ENCODE data around the gene CCNH. TPM values are rescaled to one million over a fixed set of nuclear protein-coding genes. Genes with fewer than 3 reads are reported as not detected.

The CCNH gene
- total and polyA plus RNA-seq, 2 experiments from 2014 or later, result 74.4 to 80.2 TPM

- no peak overlapping the region for H2AFZ ChIP-seq
- no peak overlapping the region for H3K4me3 Mint-ChIP-seq
- TF ChIP-seq EZH2 (IDR thresholded peaks at IDR 0.05; ENCODE audit: low read depth, unreplicated experiment) (no peak), ZNF331 (CRISPR knock-in tag; IDR thresholded peaks at IDR 0.05; ENCODE audit: low read depth) (no peak), ZNF114 (CRISPR knock-in tag; IDR thresholded peaks at IDR 0.05) (no peak), CREB1 (CRISPR knock-in tag; IDR thresholded peaks at IDR 0.05; ENCODE audit: low read depth) (no peak), CTCF (conservative IDR thresholded peaks at IDR 0.05; ENCODE audit: low read depth in 2 of 2) (no peak), JUNB (IDR thresholded peaks at IDR 0.05; ENCODE audit: unreplicated experiment) (no peak), REST (IDR thresholded peaks at IDR 0.05; ENCODE audit: unreplicated experiment) (no peak)
- no peak overlapping the region for H3K27ac ChIP-seq (ENCODE audit: low read depth)
- H3K4me2 ChIP-seq, result no peak overlapping the region
- H3K27ac Mint-ChIP-seq, result no peak overlapping the region
- H3K4me3 ChIP-seq, result no peak overlapping the region
- H3K4me1 ChIP-seq (ENCODE audit: insufficient read depth), result peaks cover 14% of the 10 kb centered on the region; the same call in 1 of the 2 replicates
- H3K4me1 Mint-ChIP-seq, result peaks cover 13% of the 10 kb centered on the region; the same call in 2 of the 3 replicates
- no peak for ATAC-seq
- H3K79me2 ChIP-seq (replicated peaks; ENCODE audit: insufficient read depth), result no peaks in the 10 kb centered on the region
- no peaks in the 10 kb centered on the region for H3F3A ChIP-seq (replicated peaks; ENCODE audit: low read depth)
- no peaks in the 10 kb centered on the region for H3K36me3 ChIP-seq (ENCODE audit: insufficient read depth)
- no peaks in the 10 kb centered on the region for H3K9me3 Mint-ChIP-seq
- H3K9me2 ChIP-seq (ENCODE audit: insufficient read depth), result no peaks in the 10 kb centered on the region
- DNase-seq (ENCODE audit: low spot score), result no peak
- no peaks in the 10 kb centered on the region for H4K20me1 ChIP-seq (replicated peaks; ENCODE audit: insufficient read depth)
- no peaks in the 10 kb centered on the region for H3K27me3 Mint-ChIP-seq (ENCODE audit: insufficient read depth, low read depth, poor library complexity)
- no peaks in the 10 kb centered on the region for H3K27me3 ChIP-seq (ENCODE audit: insufficient read depth)
- H3K36me3 Mint-ChIP-seq (ENCODE audit: low read depth), result no peaks in the 10 kb centered on the region
These were observed 44.1 kb downstream of the CCNH start for GRCh38 chr5:87368601-87369000.

- Histone ChIP-seq H3F3A (replicated peaks; ENCODE audit: low read depth) (no peaks in the 10 kb centered on the region), H3K27me3 (ENCODE audit: insufficient read depth) (no peaks in the 10 kb centered on the region), H3K9me2 (ENCODE audit: insufficient read depth) (no peaks in the 10 kb centered on the region), H3K79me2 (replicated peaks; ENCODE audit: insufficient read depth) (no peaks in the 10 kb centered on the region), H4K20me1 (replicated peaks; ENCODE audit: insufficient read depth) (no peaks in the 10 kb centered on the region), H3K36me3 (ENCODE audit: insufficient read depth) (no peaks in the 10 kb centered on the region), H3K4me1 (ENCODE audit: insufficient read depth) (peaks cover 18% of the 10 kb centered on the region; the same call in 1 of the 2 replicates), H3K27ac (ENCODE audit: low read depth) (no peak overlapping the region), H3K4me2 (no peak overlapping the region), H3K4me3 (no peak overlapping the region), H2AFZ (no peak overlapping the region)
- no peaks in the 10 kb centered on the region for H3K9me3 Mint-ChIP-seq
- ATAC-seq, result no peak
- no peaks in the 10 kb centered on the region for H3K27me3 Mint-ChIP-seq (ENCODE audit: insufficient read depth, low read depth, poor library complexity)
- H3K4me3 Mint-ChIP-seq, result no peak overlapping the region
- no peak for DNase-seq (ENCODE audit: low spot score)
- H3K4me1 Mint-ChIP-seq, result peaks cover 17% of the 10 kb centered on the region; the same call in 2 of the 3 replicates
- no peaks in the 10 kb centered on the region for H3K36me3 Mint-ChIP-seq (ENCODE audit: low read depth)
- no peak overlapping the region for H3K27ac Mint-ChIP-seq
- no peak for TF ChIP-seq POLR2AphosphoS5 (IDR thresholded peaks at IDR 0.05; ENCODE audit: low read depth)
- no peak for TF ChIP-seq ZNF331 (CRISPR knock-in tag; IDR thresholded peaks at IDR 0.05; ENCODE audit: low read depth)
- no peak for TF ChIP-seq CREB1 (CRISPR knock-in tag; IDR thresholded peaks at IDR 0.05; ENCODE audit: low read depth)
- no peak for TF ChIP-seq ZNF462 (CRISPR knock-in tag; IDR thresholded peaks at IDR 0.05)
- no peak for TF ChIP-seq ZNF114 (CRISPR knock-in tag; IDR thresholded peaks at IDR 0.05)
These were observed 45.5 kb downstream of the CCNH start for GRCh38 chr5:87367243-87367642.

Data from GM23338 (cell line).